Esophagus muscularis mucosa (tissue), 4 donors: ENCODE data around the gene TGIF2. TPM values are rescaled to one million over a fixed set of nuclear protein-coding genes. Genes with fewer than 3 reads are reported as not detected.
"Not testable (repeated sequence)": the region's sequence is repeated elsewhere in the genome, so short reads cannot be mapped to it uniquely, and the experiment has no call there.

Experiments used
- DNase-seq: peaks from one replicate; pipeline ENCODE4 v3.0.0-alpha.2; 2017; ENCODE audit errors: extremely low spot score
- H3K27ac ChIP-seq, 4 donors: fragments of 200-600 bp; sonication (generic); replicated peaks in 1 of 4; 1 replicate in 3 of 4; 2 replicates in 1 of 4; pipeline ENCODE4 v1.5.1; 2016 to 2019; ENCODE audit warnings: mild to moderate bottlenecking in 1 of 4
- H3K27me3 ChIP-seq, 4 donors: fragments of 200-600 bp; sonication (generic); one replicate each; pipeline versions ENCODE4 v1.5.1 to v1.6.0; 2016 to 2019
- H3K36me3 ChIP-seq, 4 donors: fragments of 200-600 bp; sonication (generic); one replicate each; pipeline ENCODE4 v1.5.1; 2016 to 2019
- H3K4me1 ChIP-seq, 4 donors: fragments of 200-600 bp; sonication (generic); one replicate each; pipeline ENCODE4 v1.5.1; 2016 to 2019
- H3K4me3 ChIP-seq, 4 donors: fragments of 200-600 bp; sonication (generic); 1 replicate in 2 of 4; 2 replicates in 2 of 4; pipeline ENCODE4 v1.5.1; 2016 to 2019; ENCODE audit warnings: mild to moderate bottlenecking in 4 of 4, moderate library complexity in 1 of 4
- H3K9me3 ChIP-seq, 4 donors: fragments of 200-600 bp; sonication (generic); 1 replicate in 3 of 4; 2 replicates in 1 of 4; pipeline ENCODE4 v1.5.1; 2016 to 2019
- EP300 ChIP-seq: sonication (generic); formaldehyde crosslinking; IDR thresholded peaks from one replicate; pipeline ENCODE4 v1.6.1; 2017; ENCODE audit warnings: antibody characterized with exemption
- POLR2A ChIP-seq: fragments of 450-650 bp; IDR thresholded peaks from one replicate; pipeline ENCODE4 v1.6.1; 2017; ENCODE audit warnings: antibody characterized with exemption, moderate library complexity, mild to moderate bottlenecking, low read depth
- POLR2AphosphoS5 ChIP-seq, 2 donors: sonication (generic); formaldehyde crosslinking; IDR thresholded peaks; one replicate each; pipeline ENCODE4 v1.6.1; 2017; ENCODE audit warnings: antibody characterized with exemption in 2 of 2
- WGBS: methylation state at CpG from one replicate; pipeline ENCODE4 v1.1.5; 2018; 5-methylcytosine and 5-hydroxymethylcytosine counted together
- intact Hi-C: fragments of 100-400 bp; cut with DNase I; formaldehyde crosslinking; loops from one replicate; pipeline ENCODE4 v1.15.1; 2023
- total RNA-seq, 4 donors: library from RNA; depleted of rRNA; stranded (reverse); fragments of >200 nt; gene quantifications; one replicate each; pipeline versions ENCODE4 v1.1.0 to v1.2.1, GENCODE V29; 2016
- TF ChIP-seq, protein P1 (sequence below), 3 experiments: fragments of 200-600 bp in 2 of 3; fragments of 450-650 bp in 1 of 3; sonication (generic) in 2 of 3; IDR thresholded peaks; one replicate each; pipeline ENCODE4 v1.5.1; 2017 to 2019; ENCODE audit warnings: antibody characterized with exemption in 3 of 3, mild to moderate bottlenecking in 2 of 3, moderate library complexity in 1 of 3

The TGIF2 gene
- total RNA-seq, 4 donors from 2014 or later: 5.8 to 18.5 (median 10.6) TPM

GRCh38 chr20:36604952-36605398 lies 31.6 kb downstream of the TGIF2 start:
- H3K36me3 ChIP-seq: peaks cover 20 to 25% (median 24%) of the 10 kb centered on the region in 4 donors
- intact Hi-C loops: loop anchor here (1.0 to 10.0 kb wide), 4 partner anchors 30 to 260 kb away; a partner anchor contains a TSS
- H3K4me1 ChIP-seq: peaks cover 18 to 30% (median 26%) of the 10 kb centered on the region in 4 donors
- H3K4me3 ChIP-seq: peak overlapping the region; percentile 77 to 99 (median 96)
- H3K9me3 ChIP-seq: no peaks in the 10 kb centered on the region
- peak overlapping the region; percentile 79 to 96 (median 90) for H3K27ac ChIP-seq
- WGBS: 57% methylated on average over 11 of the region's 15 CpGs
- DNase-seq: no peak
- no peaks in the 10 kb centered on the region for H3K27me3 ChIP-seq
- TF ChIP-seq EP300 (no peak), POLR2AphosphoS5 (IDR thresholded peaks at IDR 0.05) (no peak), POLR2A (no peak)
- TF ChIP-seq, protein P1, sequence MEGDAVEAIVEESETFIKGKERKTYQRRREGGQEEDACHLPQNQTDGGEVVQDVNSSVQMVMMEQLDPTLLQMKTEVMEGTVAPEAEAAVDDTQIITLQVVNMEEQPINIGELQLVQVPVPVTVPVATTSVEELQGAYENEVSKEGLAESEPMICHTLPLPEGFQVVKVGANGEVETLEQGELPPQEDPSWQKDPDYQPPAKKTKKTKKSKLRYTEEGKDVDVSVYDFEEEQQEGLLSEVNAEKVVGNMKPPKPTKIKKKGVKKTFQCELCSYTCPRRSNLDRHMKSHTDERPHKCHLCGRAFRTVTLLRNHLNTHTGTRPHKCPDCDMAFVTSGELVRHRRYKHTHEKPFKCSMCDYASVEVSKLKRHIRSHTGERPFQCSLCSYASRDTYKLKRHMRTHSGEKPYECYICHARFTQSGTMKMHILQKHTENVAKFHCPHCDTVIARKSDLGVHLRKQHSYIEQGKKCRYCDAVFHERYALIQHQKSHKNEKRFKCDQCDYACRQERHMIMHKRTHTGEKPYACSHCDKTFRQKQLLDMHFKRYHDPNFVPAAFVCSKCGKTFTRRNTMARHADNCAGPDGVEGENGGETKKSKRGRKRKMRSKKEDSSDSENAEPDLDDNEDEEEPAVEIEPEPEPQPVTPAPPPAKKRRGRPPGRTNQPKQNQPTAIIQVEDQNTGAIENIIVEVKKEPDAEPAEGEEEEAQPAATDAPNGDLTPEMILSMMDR (IDR thresholded peaks at IDR 0.05): no peak

- under 1% methylated on average over 63 of the region's 90 CpGs for WGBS
- peak within 1 kb of the TSS; percentile 77 to 99 (median 96) for H3K4me3 ChIP-seq
- TF ChIP-seq POLR2A (no peak), POLR2AphosphoS5 (IDR thresholded peaks at IDR 0.05) (peak; percentile 89 to 99)
- TF ChIP-seq, protein P1 (IDR thresholded peaks at IDR 0.05): peak; percentile 87 to 94 (median 94)
- H3K27ac ChIP-seq: peak within 1 kb of the TSS; percentile 88 to 96 (median 92)
- peaks cover 18 to 30% (median 26%) of the 10 kb centered on the region in 4 donors for H3K4me1 ChIP-seq
- intact Hi-C loops: loop anchor here (1.0 to 10.0 kb wide), 4 partner anchors 31 to 259 kb away; a partner anchor contains a TSS
- peaks cover 27 to 31% (median 30%) of the 10 kb centered on the region in 4 donors for H3K36me3 ChIP-seq
- H3K9me3 ChIP-seq: no peaks in the 10 kb centered on the region
- H3K27me3 ChIP-seq: no peaks in the 10 kb centered on the region
- peak; percentile 100 for DNase-seq
These were observed 32.2 kb downstream of the TGIF2 start, which contains the start of gene RAB5IF for GRCh38 chr20:36605399-36606157. TSS of gene RAB5IF (plus strand) at chr20:36605779. CDS start at chr20:36605952, 173 bp downstream.

DNA sequence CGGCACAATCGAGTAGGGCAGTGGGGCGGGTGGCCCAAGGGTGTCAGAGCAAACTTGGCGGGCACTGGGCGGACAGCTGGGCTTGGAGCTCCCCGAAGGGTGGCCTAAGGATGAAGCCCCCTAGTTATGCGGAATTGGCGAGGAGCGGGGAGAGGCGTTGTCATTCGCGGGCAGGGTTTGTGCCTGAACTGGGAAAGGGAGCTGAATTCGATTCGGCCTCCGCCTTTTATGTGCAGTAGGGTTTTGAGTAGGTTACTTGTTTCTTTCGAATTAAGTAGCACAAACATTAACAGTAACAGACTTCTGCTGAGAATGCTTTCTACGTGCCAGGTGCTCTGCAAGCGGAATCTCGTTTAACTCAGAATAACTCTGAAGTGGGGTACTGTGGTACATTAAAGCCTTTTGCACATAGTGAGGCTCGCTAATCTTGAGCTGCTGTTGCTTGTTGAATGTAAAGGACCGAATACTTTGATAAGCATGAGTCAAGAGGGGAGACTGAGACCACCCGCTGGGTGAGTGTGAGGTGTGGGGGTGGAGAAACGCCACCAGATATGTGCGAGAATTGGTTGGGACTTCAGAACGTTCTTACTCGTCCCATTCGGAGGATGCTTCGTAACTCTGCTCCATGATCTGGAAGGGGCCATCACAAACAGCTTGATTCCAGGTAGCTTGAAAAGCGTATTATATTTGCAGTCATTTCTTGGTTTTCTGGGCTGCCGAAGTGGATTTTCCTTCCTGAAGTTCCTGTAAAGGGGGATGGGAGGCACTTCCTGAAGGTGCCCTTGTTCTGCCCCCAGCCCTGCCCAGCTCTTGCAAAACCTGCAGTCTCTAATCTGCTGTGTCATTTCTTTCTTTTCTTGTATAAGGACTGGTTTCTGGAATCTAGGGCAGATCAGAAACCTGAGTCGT lies 33.0 kb downstream of the TGIF2 start:
- 2% methylated on average over 29 of the region's 31 CpGs for WGBS
- no peaks in the 10 kb centered on the region for H3K9me3 ChIP-seq
- peak overlapping the region; percentile 77 to 99 (median 96) for H3K4me3 ChIP-seq
- intact Hi-C loops: loop anchor here (10.0 kb wide), 2 partner anchors 148 to 258 kb away; a partner anchor contains a TSS
- no peak for DNase-seq
- H3K27me3 ChIP-seq: no peaks in the 10 kb centered on the region
- H3K27ac ChIP-seq: peak overlapping the region; percentile 88 to 96 (median 92)
- H3K4me1 ChIP-seq: peaks cover 18 to 30% (median 26%) of the 10 kb centered on the region in 4 donors
- TF ChIP-seq POLR2A (no peak), POLR2AphosphoS5 (IDR thresholded peaks at IDR 0.05) (no peak), EP300 (no peak)
- TF ChIP-seq, protein P1 (IDR thresholded peaks at IDR 0.05): no peak
- peaks cover 34 to 40% (median 39%) of the 10 kb centered on the region in 4 donors for H3K36me3 ChIP-seq

GRCh38 chr20:36607586-36608387 lies 34.4 kb downstream of the TGIF2 start:
- DNase-seq: no peak
- WGBS: 79% methylated on average over 7 of the region's 7 CpGs
- Histone ChIP-seq H3K36me3 (peaks cover 47 to 54% (median 53%) of the 10 kb centered on the region in 4 donors), H3K27ac (no peak overlapping the region), H3K27me3 (no peaks in the 10 kb centered on the region), H3K4me1 (peaks cover 18 to 30% (median 26%) of the 10 kb centered on the region in 4 donors), H3K9me3 (no peaks in the 10 kb centered on the region), H3K4me3 (peak overlapping the region in 1 of 4 donors; percentile 98)
- intact Hi-C loops: loop anchor here (10.0 kb wide), 2 partner anchors 147 to 257 kb away; a partner anchor contains a TSS
- TF ChIP-seq, protein P1 (IDR thresholded peaks at IDR 0.05): no peak
- TF ChIP-seq POLR2A (no peak), EP300 (no peak), POLR2AphosphoS5 (IDR thresholded peaks at IDR 0.05) (no peak)

- 84% methylated on average over 6 of the region's 6 CpGs for WGBS
- H3K4me3 ChIP-seq, H3K27me3 ChIP-seq, H3K9me3 ChIP-seq, DNase-seq, H3K27ac ChIP-seq: not testable (repeated sequence)
- Histone ChIP-seq H3K4me1 (peaks cover 18 to 30% (median 26%) of the 10 kb centered on the region in 4 donors), H3K36me3 (peaks cover 52 to 59% (median 58%) of the 10 kb centered on the region in 4 donors)
- intact Hi-C loops: loop anchor here (10.0 kb wide), 2 partner anchors 146 to 256 kb away; a partner anchor contains a TSS
These were observed 35.0 kb downstream of the TGIF2 start for GRCh38 chr20:36608388-36608728.
